Endothelial cell of umbilical vein (primary cell): ENCODE results near the gene EFR3B. TPM values are rescaled to one million over a fixed set of nuclear protein-coding genes. Genes with fewer than 3 reads are reported as not detected.

Source experiments
- BruUV-seq: library from RNA; stranded (reverse); fragments of 400-500 nt; replicated peaks from 2 replicates; lab custom pipeline; 2021; lab: Mats Ljungman, UMichigan
- CTCF ChIA-PET: fragments of 300-600, 350-600 bp; sonication (Branson Sonifier 250); formaldehyde crosslinking; loops from one replicate; lab custom pipeline; 2021; ENCODE audit warnings: antibody characterized with exemption, inconsistent platforms; lab: Charles Lee
- POLR2A ChIA-PET: fragments of 300-600, 350-600 bp; sonication (Branson Sonifier 250); formaldehyde crosslinking; loops from one replicate; lab custom pipeline; 2021; ENCODE audit warnings: antibody characterized with exemption, inconsistent platforms; lab: Charles Lee
- DNase-seq: peaks from one replicate; pipeline ENCODE4 v3.0.0-alpha.2; 2011; ENCODE audit warnings: low read depth, low spot score
- FAIRE-seq: peaks from 2 replicates; lab custom pipeline; 2011; peaks lifted over from hg19 to GRCh38; lab: Jason Lieb, UNC
- H2AFZ ChIP-seq: 2 replicates; pipeline ENCODE4 v1.6.0; 2012; ENCODE audit warnings: low read depth, low read length, control low read depth, inconsistent platforms
- H3K27ac ChIP-seq: 2 replicates; pipeline ENCODE4 v1.5.1; 2011; ENCODE audit warnings: low read depth, mild to moderate bottlenecking, control low read depth, low read length, moderate library complexity; ENCODE audit not compliant: insufficient read depth
- H3K27me3 ChIP-seq, 2 experiments: 2 replicates each; pipeline versions ENCODE4 v1.6.0 to v1.6.1; 2011; ENCODE audit warnings: low read length in 2 of 2, mixed read lengths in 1 of 2; ENCODE audit not compliant: control insufficient read depth in 2 of 2, insufficient read depth in 2 of 2
- H3K36me3 ChIP-seq, 2 experiments: 2 replicates in 1 of 2; 3 replicates in 1 of 2; pipeline ENCODE4 v1.5.1; 2011; ENCODE audit warnings: low read length in 2 of 2, mild to moderate bottlenecking in 1 of 2, moderate library complexity in 1 of 2; ENCODE audit not compliant: control insufficient read depth in 2 of 2, insufficient read depth in 2 of 2; ENCODE audit errors: extremely low read depth in 1 of 2
- H3K4me1 ChIP-seq: 3 replicates; pipeline ENCODE4 v1.5.1; 2011; ENCODE audit warnings: mild to moderate bottlenecking, low read length; ENCODE audit not compliant: control insufficient read depth, insufficient read depth; ENCODE audit errors: extremely low read depth
- H3K4me2 ChIP-seq: 2 replicates; pipeline ENCODE4 v1.6.1; 2011; ENCODE audit warnings: low read length, control low read depth, mixed read lengths; ENCODE audit not compliant: insufficient read depth
- H3K4me3 ChIP-seq, 3 experiments: fragments of 200-600 bp in 1 of 3; sonication (generic), shearing (Covaris generic) in 1 of 3; replicated peaks in 1 of 3; 2 replicates each; pipeline ENCODE4 v1.5.1; 2011 to 2016; ENCODE audit warnings: control low read depth in 3 of 3, low read length in 3 of 3, mild to moderate bottlenecking in 2 of 3, inconsistent platforms in 1 of 3, low read depth in 1 of 3, moderate library complexity in 1 of 3; ENCODE audit not compliant: insufficient read depth in 1 of 3
- H3K79me2 ChIP-seq: 2 replicates; pipeline ENCODE4 v1.6.0; 2012; ENCODE audit warnings: low read length, inconsistent platforms; ENCODE audit not compliant: control insufficient read depth, insufficient read depth
- H3K9ac ChIP-seq: replicated peaks from 2 replicates; pipeline ENCODE3; 2011; ENCODE audit warnings: low read length, control low read depth; ENCODE audit not compliant: insufficient read depth; ENCODE audit errors: extremely low read depth
- H3K9me1 ChIP-seq: replicated peaks from 3 replicates; pipeline ENCODE4 v1.6.0; 2011; ENCODE audit warnings: mild to moderate bottlenecking, low read length; ENCODE audit not compliant: control insufficient read depth, insufficient read depth; ENCODE audit errors: extremely low read depth
- H3K9me3 ChIP-seq: replicated peaks from 2 replicates; pipeline ENCODE4 v1.5.1; 2012; ENCODE audit warnings: low read length, inconsistent platforms; ENCODE audit not compliant: control insufficient read depth, insufficient read depth
- H4K20me1 ChIP-seq: replicated peaks from 2 replicates; pipeline ENCODE3; 2011; ENCODE audit warnings: mild to moderate bottlenecking, low read length; ENCODE audit not compliant: control insufficient read depth, insufficient read depth; ENCODE audit errors: extremely low read depth
- CTCF ChIP-seq, 2 donors: IDR thresholded peaks; 1 replicate in 1 of 2; 2 replicates in 1 of 2; pipeline ENCODE4 v1.5.1; 2011; ENCODE audit warnings: low read length in 2 of 2, mild to moderate bottlenecking in 2 of 2, moderate library complexity in 2 of 2, control low read depth in 1 of 2, inconsistent platforms in 1 of 2, low read depth in 1 of 2; ENCODE audit not compliant: insufficient read depth in 1 of 2; ENCODE audit errors: extremely low read depth in 1 of 2
- EZH2 ChIP-seq: IDR thresholded peaks from 2 replicates; pipeline ENCODE4 v1.6.1; 2012; ENCODE audit warnings: borderline replicate concordance, low read depth, mild to moderate bottlenecking, moderate library complexity, low read length, inconsistent platforms; ENCODE audit not compliant: severe bottlenecking
- FOS ChIP-seq: IDR thresholded peaks from 2 replicates; pipeline ENCODE4 v1.6.1; 2011; ENCODE audit warnings: mild to moderate bottlenecking, low read length, moderate library complexity, borderline replicate concordance; ENCODE audit not compliant: insufficient read depth
- GATA2 ChIP-seq: IDR thresholded peaks from 2 replicates; pipeline ENCODE4 v1.7.0; 2011; ENCODE audit warnings: low read depth, mild to moderate bottlenecking, moderate library complexity, mixed read lengths, low read length; ENCODE audit not compliant: insufficient read length, insufficient read depth
- JUN ChIP-seq: IDR thresholded peaks from 2 replicates; pipeline ENCODE4 v1.6.1; 2011; ENCODE audit warnings: borderline replicate concordance, low read depth; ENCODE audit not compliant: insufficient read length, insufficient read depth
- MAX ChIP-seq: IDR thresholded peaks from 2 replicates; pipeline ENCODE4 v1.6.1; 2011; ENCODE audit not compliant: insufficient read depth, insufficient read length
- MYC ChIP-seq: IDR thresholded peaks from one replicate; pipeline ENCODE4 v1.6.1; 2011; ENCODE audit warnings: mild to moderate bottlenecking, low read depth, low read length
- POLR2AphosphoS5 ChIP-seq: IDR thresholded peaks from 2 replicates; pipeline ENCODE4 v1.6.1; 2012; ENCODE audit warnings: low read depth, mild to moderate bottlenecking, control low read depth, low read length, moderate library complexity; ENCODE audit not compliant: insufficient read depth
- dilution Hi-C: fragments of 300-500 bp; cut with MboI; formaldehyde crosslinking; loops from one replicate; pipeline ENCODE4 v1.15.0; 2019; ENCODE audit warnings: low sequenced_read_pairs; ENCODE audit not compliant: extremely low pct_ligation_motif_present
- intact Hi-C: fragments of 100-400 bp; cut with micrococcal nuclease; formaldehyde crosslinking; loops from one replicate; pipeline ENCODE4 v1.10.0; 2022
- polyA plus RNA-seq, 4 experiments: library from polyadenylated mRNA; depleted of rRNA in 3 of 4; stranded (reverse) in 3 of 4; unstranded in 1 of 4; fragments of >200 nt; gene quantifications; 2 replicates each; pipeline versions ENCODE4 v1.2.1 to v1.2.3, GENCODE V29; 2011 to 2012; ENCODE audit warnings: missing spikeins in 1 of 4
- total RNA-seq: library from RNA; stranded (reverse); gene quantifications from 2 replicates; pipeline ENCODE4 v1.2.3, GENCODE V29; 2021

EFR3B gene
- total and polyA plus RNA-seq, 2 donors (not counting 3 experiments of a cell fraction or from before 2014, with no cell fraction given): 0.15 to 0.77 TPM

GRCh38 chr2:25025229-25026007 is 16.5 kb upstream of the EFR3B start:
- TF ChIP-seq MYC: no peak
- no peak for TF ChIP-seq POLR2AphosphoS5
- TF ChIP-seq FOS: no peak
- no peak for TF ChIP-seq CTCF (IDR thresholded peaks at IDR 0.05; ENCODE audit: extremely low read depth in 1 of 2, insufficient read depth in 1 of 2, low read depth in 1 of 2, low read length in 2 of 2)
- no peak for TF ChIP-seq JUN
- no peak for TF ChIP-seq MAX
- TF ChIP-seq GATA2: no peak
- TF ChIP-seq EZH2: no peak
- peaks cover 7 to 9% of the 10 kb centered on the region in 2 experiments for H3K27me3 ChIP-seq
- no peak overlapping the region for H3K27ac ChIP-seq
- no peak for FAIRE-seq
- no peaks in the 10 kb centered on the region for H4K20me1 ChIP-seq
- H3K36me3 ChIP-seq: no peaks in the 10 kb centered on the region
- intact Hi-C loops: no loop called here
- H3K4me3 ChIP-seq: no peak overlapping the region
- H3K79me2 ChIP-seq: no peaks in the 10 kb centered on the region
- ChIA-PET CTCF (interaction anchor here (1.4 to 1.5 kb wide), 2 partner anchors 11 to 104 kb away, joined by 3 to 4 read pairs; no protein-coding TSS in a partner anchor), POLR2A (no interaction called here)
- H3K9me3 ChIP-seq: no peaks in the 10 kb centered on the region
- no TSS peak for BruUV-seq
- H2AFZ ChIP-seq: no peak overlapping the region
- dilution Hi-C loops: no loop called here
- no peaks in the 10 kb centered on the region for H3K4me1 ChIP-seq
- no peak overlapping the region for H3K9ac ChIP-seq
- no peaks in the 10 kb centered on the region for H3K9me1 ChIP-seq
- DNase-seq: no peak
- H3K4me2 ChIP-seq: no peak overlapping the region
